Right kidney (tissue), 1 donor: ENCODE results near the gene OR2Y1.
"Not testable (repeated sequence)": the region's sequence is repeated elsewhere in the genome, so short reads cannot be mapped to it uniquely, and the experiment has no call there.

Source experiments
- DNase-seq: peaks from one replicate; pipeline ENCODE4 v3.0.0-alpha.2; 2016

Gene OR2Y1

DNA sequence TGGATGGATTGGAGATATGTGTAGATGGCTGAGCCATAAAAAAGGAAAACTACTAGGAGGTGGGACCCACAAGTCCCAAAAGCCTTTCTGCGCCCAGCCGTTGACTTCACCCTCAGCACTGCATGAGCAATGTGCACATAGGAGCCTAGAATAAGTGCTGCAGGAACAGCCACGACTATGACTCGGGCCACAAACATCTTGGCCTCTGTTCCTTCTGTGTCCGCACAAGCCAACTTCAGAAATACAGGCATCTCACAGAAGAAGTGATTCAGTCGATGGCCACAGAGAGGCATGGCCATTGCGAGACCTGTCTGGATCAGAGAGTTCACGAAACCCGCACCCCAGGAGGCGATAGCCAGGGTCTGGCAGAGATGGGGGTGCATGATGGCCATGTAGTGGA is 587 bp downstream of the OR2Y1 start:
- DNase-seq, result no peak

DNA sequence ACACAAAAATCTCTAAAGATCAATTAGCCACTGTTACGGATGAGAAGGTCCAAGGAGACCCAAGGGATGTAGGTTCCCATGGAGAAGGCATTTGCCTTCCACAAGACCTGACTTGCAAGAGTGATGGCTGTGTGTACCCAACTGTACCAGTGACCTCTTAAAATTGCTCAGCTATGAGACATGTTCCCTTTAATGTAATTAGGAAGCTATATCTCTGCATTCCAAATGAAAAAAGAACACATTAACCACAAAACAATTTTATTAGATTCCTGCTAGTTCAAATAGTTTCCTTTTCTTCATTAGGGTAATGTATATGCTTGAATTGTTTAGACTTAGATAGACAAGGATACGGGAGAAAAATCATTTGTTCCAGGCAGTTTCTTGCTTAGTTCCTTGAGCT is 3.3 kb downstream of the OR2Y1 start:
- no peak for DNase-seq

DNA sequence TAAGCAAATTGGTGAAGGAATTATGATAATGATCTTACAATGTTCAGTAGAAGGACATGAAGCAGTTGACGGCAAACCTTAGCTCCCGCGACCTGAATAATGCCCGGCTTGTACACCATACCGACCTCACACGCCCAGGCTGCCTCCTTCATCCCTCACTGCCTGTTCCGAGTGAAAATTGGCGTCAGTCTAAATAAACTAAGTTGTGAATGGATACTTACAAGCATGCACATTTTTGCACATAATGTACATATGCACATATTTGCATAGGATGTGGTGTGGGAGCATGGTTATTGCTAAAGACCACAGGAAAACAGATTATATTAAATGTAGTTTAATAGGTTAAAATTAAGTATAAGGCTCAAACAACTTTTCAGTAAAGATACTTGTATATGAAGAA is 14.9 kb downstream of the OR2Y1 start:
- DNase-seq, result no peak

DNA sequence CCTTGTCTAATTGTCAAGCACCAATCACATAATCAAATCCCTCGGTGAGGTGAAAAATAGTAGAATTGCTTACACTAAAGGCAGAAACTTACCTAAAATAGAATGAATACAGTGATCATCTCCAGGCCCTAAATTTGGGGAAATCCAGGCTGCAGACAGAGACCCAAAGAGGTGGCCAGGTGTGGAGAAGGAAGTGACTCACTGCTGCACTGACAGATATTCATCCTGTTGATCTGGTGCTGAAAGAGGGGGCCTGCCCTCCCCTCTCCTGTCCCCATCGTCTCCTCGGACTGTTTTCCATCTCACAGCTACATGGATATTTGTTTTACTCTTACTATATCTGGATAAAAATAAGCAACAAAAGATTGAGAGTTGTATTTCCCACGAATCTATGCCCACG is 15.9 kb downstream of the OR2Y1 start:
- DNase-seq, result no peak

DNA sequence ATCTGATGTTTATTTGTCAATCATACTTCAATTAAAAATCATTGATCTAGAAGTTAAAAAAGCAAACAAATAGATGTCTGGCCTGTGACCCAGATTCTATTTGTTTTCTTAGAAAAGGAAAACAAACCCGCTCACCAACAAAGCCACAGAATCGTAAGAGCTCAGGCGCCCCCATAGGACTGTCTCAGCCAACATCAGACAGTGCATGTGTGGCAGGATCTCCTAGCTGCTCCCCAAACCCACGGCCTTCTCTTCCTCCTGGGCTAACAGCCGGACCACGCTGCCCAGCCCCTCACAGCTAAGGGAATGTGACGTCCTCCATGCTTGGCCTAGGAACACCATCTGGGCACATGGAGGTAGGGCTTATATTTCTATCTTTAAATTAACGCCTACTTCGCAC is 19.4 kb downstream of the OR2Y1 start:
- no peak for DNase-seq

DNA sequence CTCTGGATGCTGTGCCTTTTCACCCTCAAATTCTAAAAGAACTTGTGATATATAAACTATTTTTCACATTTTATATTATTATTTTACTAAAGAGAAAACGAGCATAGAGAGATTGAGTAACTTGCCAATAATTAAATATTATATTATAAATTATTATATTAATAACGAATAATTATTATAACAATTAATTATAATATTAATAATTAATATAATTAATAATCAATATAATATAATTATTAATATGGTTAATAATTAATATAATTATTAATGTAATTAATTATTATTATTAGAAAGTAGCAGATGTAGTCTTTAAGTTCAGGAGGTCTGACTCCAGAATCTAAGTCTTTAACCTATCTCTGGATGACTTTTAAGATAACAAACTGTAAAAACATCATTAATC is 20.1 kb downstream of the OR2Y1 start:
- DNase-seq, result no peak

DNA sequence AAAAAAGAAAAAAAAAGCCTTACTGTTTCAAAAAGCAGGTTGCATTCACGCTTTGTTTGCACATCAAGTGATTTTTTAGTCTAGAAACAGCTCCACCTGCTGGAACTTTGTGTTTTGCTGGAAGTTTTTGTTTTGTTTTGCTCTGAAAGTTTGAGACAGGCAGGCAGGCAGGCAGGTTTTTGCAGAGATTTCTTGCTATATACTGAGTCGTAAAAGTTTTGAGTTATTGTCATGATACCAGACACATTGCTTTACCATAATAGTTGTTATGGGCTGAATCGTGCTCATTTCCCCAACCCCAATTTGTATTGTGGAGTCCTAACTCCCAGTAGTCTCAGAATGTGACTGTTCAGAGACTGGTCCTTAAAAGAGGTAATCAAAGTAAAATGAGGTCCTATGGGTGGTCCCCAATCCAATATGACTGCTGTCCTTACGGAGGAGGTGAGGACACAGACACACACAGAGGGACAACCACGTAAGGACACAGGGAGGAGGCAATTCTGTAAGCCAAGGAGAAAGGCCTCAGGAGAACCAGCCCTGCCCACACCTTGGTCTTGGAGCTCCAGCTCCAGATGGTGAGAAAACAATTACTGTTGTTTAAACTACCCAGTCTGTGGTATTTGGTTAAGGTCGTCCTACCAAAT is 20.9 kb downstream of the OR2Y1 start:
- peak; percentile 39 for DNase-seq

DNA sequence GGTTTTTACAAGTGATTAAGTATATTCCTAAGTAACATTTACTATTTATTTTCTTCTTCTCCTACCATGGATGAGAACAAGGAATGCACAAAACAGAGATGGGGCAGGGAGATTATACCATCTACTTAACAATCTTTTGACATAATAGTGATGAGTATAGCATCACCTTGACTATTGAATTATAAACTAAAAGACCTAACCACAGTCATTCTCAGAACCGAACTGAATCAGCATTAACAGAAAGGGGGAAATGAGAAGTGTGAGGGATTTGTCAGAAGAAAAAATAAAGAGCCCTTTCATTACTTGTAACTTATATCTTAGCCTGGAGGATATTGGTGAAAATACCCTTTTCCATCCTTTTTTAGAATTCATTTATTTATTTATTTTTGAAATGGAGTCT is 21.9 kb downstream of the OR2Y1 start:
- DNase-seq, result no peak

DNA sequence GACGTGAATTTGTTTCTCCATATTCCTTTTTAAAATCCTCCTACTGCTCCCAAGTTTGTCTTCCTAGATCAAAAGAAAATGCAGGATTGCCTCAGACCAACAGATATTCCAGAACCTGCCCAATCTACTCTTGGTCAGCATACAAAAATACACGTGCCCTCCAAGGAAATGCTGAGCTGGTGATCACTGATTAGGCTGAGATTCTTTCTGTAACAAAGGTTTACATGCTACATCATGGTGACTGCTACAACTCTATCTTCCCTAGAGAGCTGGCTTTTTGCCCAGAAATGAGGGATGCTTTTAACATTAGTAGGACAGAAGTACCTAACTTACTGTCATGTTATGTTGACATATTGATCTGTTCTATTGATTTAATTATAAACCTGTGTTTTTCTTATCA is 35.5 kb downstream of the OR2Y1 start:
- no peak for DNase-seq

DNA sequence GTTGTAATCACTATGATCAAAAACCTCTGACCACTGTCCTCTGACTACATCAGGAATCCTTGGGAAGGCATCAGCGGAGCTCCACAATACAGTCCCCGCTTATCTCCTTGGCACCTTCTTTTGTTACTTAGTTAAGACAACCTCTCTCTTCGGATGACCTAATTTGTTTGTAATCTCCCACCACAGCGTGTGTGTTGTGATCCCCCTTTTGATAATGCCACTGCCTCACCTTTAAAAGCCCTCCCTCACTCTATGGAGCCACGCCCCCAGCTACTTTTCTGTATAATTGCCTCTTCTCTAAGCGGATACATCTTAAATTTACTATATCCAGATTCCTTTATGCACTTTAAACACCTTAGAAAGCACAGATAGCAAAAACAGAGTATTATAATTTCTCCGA is 35.9 kb downstream of the OR2Y1 start:
- DNase-seq, result no peak

DNA sequence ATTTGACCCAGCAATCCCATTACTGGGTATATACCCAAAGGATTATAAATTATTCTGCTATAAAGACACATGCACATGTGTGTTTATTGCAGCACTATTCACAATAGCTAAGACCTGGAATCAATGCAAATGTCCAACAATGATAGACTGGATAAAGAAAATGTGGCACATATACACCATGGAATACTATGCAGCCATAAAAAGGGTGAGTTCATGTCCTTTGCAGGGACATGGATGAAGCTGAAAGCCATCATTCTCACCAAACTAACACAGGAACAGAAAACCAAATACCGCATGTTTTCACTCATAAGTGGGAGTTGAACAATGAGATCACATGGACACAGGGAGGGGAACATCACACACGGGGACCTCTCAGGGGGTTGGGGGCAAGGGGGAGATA is 36.5 kb downstream of the OR2Y1 start:
- DNase-seq, result not testable (repeated sequence)

DNA sequence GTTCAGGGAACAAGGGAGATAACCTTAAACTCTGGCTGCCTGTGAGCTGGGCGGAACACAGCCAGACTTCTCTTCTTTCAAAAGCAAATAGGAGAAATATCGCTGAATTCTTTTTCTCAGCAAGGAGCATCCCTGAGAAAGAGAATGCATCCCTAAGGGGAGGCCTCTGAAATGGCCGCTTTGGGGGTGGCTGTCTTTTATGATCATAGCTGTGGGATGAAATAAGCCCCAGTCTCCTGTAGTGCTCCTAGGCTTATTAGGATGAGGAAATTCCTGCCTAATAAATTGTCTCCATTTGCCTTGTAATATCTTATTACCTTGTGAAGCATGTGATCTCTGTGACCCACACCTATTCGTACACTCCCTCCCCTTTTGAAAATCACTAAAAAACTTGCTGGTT is 39.4 kb downstream of the OR2Y1 start:
- DNase-seq, result not testable (repeated sequence)

DNA sequence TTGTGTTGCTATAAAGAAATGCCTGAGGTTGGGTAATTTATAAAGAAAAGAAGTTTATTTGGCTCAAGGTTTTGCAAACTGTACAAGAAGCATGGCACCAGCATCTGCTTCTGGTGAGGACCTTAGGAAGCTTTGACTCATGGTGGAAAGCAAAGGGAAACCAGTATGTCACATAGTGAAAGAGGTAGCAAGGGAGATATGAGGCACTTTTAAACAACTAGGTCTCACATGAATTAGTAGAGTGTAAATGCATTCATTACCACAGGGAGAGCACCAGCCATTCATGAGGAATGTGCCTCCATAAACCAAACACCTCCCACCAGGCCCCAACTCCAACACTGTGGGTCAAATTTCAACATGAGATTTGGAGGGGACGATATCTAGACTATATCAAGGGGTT is 40.8 kb downstream of the OR2Y1 start:
- no peak for DNase-seq

DNA sequence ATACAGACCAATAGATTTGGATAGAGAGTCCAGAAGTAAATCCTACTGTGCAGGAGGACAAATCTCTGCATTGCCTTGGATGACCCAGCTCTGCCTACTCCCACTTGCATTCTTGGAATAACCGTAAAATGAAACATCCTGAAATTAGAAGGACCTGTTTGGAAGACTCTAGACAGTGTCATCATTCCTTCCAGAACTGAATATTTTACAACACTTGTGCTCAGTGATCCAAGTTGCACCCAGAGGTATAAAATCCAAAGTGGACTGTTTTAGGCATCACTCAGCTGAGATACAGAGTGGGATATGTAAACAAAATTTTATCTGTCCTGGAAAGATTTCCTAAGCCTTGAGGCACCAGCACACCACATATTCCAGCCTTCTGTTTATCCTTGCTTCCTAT is 43.7 kb downstream of the OR2Y1 start:
- no peak for DNase-seq

DNA sequence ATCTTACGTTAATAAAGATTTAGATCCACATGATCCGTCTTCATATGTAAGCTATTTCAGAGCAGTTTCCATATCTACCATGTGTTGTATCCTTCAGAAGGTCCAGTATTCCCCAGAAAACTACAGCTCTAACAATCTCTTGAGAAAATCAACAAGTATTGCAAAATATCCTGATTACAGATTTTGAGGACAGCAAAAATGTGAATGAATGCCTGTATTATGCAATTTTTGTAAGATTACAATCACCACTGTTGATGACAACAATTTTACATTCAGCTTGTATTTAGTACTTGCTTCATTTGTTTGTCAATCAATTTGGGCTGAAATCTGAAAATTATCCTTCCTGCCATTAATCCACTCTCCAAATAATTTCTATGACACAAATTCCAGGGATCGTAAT is 47.4 kb downstream of the OR2Y1 start:
- no peak for DNase-seq

DNA sequence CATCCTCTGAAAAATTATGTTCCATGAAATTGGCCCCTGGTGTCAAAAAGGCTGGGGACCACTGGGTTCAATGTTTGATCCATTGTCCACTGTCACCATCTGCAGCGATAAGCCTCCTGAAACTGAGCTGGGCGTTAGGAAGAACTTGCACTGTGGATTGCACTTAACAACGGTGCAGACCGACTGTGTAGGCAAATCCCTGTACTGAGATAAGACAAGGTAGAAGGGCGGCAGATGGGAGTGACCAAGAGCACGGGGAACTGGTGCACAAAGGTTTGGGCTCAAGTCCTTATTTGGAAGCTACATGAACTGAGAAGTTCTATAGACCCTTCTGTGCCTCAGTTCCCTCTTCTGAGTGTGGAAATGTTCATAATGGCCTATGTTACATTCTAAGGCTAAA is 48.8 kb downstream of the OR2Y1 start:
- no peak for DNase-seq

DNA sequence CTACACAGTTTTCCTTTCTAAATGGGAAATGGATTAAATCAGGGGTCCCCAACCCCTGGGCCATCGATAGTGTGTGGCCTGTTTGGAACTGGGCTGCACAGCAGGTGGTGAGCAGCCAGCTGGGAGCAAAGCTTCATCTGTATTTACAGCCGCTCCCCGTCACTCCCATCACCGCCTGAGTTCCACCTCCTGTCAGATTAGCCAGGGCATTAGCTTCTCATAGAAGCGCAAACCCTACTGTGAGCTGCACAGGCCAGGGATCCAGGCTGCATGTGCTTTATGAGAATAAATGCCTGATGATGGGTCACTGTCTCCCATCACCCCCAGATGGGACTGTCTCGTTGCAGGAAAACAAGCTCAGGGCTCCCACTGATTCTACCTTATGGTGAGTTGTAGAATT is 49.3 kb downstream of the OR2Y1 start:
- no peak for DNase-seq

DNA sequence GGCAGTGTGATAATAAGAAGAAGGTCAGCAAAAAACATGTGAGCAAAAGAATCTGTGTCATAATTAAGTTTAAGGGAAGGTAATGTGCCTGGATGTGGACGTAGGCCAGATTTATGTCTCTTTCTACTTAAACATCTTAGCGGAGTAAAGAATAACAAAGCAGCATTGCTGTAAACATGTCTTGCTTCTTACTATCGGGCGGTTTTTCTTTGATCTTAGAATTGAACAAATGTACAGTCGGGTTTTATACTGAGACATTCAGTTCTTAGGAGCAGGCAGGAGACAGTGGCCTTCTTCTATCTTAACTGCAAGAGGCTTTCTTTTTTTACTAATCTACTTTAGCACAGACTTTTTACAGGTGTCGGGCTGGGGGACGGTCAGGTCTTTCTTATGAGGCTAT is 50.1 kb downstream of the OR2Y1 start:
- DNase-seq, result no peak
